ENCODE measurements around the gene PSMD12.
"Not testable (repeated sequence)": the region's sequence is repeated elsewhere in the genome, so short reads cannot be mapped to it uniquely, and the experiment has no call there.

PSMD12 gene

DNA sequence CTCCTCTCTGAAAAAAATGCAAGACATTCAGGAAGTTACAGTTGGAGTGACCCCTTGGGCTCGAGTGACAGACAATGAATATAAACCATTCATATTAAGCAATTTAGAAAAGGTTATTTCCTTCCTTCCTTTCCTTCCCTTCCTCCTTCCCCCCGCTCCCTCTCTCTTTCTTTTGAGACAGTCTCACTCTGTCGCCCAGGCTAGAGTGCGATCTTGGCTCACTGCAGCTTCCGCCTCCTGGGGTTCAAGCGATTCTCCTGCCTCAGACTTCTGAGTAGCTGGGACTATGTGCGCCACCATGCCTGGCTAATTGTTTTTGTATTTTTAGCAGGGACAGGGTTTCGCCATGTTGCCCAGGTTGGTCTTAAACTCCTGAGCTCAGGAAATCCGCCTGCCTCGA is 13.2 kb downstream of the PSMD12 start:
- no peak for DNase-seq

DNA sequence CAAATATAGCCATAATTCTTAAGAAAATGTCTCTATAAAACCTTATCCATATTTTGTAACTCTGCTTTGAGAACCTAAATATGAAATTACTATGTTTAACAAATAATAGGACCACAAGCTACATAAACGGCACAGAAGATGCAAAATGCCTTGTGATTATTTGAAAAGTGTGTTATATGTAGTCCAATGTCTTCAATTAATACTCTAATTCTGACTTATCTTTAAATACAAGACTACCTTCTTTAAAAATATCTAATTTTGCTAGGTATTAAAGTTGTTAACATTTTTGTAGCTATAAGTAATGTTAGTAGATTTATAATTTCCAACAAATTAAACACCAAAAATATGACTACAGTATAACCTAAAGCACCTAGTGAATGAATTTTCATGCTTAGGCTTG is 17.0 kb downstream of the PSMD12 start:
- no peak for DNase-seq

DNA sequence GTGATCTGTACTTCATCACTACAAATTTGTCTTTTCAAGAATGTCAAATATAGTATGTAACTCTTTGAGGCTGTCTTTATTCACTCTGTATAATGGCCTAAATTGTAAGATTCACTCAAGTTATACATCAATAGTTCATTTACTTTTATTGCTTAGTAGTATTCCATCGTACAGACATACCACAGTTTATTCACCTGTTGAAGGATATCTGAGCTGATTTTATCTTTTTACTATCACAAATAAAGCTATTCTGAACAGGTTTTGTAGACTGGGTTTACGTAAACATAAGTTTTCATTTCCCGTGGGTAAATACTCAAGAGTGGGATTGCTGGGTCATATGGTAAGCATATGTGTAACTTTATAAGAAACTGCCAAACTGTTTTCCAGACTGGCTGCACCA is 18.6 kb downstream of the PSMD12 start:
- DNase-seq, result no peak

DNA sequence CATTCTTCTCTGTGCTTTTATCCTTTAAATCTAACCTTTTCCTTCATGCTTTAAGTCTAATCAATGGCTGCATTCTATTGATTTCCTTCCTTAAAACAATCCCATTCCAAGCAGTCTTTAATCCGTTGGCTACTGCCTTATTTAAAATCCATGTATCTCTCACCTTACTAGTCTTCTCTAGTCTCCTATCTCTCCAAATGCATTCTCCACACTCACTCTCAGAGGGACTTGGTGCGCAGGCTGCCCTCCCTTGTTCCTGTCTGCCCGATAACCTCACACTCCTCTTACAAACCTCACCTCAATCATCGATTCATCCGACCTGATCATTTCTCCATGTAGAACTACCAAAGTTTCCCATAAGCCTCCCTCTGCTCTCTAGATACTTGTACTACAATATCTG is 23.1 kb downstream of the PSMD12 start:
- DNase-seq, result no peak

DNA sequence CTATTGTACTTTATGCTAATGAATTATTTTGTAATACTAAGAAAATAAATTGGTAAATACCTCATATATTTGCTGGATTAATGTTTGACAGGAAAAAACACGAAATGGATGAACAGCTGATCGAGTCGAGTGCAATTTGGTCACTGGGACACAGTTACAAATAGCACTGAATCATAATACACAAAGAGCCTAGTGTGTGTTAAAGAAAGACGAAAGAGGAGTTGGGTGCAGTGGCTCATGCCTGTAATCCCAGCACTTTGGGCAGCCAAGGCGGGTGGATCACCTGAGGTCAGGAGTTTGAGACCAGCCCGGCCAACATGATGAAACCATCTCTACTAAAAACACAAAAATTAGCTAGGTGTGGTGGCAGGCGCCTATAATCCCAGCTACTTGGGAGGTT is 28.0 kb downstream of the PSMD12 start:
- DNase-seq, result not testable (repeated sequence)

DNA sequence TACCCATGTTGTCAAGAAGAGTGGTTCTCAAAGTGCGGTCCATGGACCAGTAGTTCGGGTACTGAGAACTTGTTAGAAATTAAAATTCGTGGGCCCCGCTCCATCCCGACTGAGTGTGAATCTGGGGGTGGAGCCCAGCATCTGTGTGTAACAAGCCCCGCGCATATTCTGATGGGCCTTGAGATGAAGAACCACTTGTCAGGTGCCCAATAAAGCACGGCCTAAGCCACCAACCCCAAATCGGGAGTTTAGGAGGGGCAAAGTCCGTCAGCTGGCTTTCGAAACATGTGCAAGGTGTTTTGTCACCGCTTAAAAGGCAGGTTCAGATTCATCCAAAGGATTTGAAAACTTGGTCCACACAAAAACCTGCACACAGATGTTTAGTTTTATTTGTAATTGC is 29.5 kb downstream of the PSMD12 start:
- no peak for DNase-seq

DNA sequence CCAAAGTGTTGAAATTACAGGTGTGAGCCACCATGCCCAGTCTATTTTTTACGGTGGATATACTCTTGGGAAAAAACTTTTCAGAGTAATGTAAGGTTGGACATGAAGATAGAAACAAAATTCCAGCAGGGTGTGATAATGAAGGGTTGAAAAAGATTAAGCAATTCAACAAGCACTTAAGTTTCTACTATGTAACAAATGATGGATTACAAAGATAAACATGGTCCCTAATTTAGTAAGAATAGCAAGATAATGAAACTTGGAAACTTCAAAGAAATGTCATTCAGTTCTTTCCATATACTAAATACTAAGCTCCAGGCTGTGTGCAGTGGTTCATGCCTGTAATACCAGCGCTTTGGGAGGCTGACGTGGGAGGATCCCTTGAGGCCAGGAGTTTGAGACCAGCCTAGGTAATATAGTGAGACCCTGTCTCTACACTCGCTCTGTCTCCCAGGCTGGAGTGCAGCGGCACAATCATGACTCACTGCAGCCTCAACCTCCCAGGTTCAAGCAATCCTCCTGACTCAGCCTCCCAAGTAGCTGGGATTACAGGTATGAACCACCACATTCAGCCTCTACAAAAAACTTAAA is 31.0 kb downstream of the PSMD12 start:
- DNase-seq, result no peak

DNA sequence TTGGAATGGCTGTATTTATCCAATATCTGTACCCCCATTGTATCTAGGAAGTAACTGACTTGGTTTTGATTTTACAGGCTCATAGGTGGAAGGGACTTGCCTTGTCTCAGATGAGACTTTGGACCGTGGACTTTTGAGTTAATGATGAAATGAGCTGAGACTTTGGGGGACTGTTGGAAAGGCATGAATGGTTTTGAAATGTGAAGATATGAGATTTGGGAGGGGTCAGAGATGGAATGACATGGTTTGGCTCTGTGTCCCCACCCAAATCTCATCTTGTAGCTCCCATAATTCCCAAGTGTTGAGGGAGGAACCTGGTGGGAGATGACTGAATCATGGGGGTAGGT is 34.2 kb downstream of the PSMD12 start:
- DNase-seq, result not testable (repeated sequence)

DNA sequence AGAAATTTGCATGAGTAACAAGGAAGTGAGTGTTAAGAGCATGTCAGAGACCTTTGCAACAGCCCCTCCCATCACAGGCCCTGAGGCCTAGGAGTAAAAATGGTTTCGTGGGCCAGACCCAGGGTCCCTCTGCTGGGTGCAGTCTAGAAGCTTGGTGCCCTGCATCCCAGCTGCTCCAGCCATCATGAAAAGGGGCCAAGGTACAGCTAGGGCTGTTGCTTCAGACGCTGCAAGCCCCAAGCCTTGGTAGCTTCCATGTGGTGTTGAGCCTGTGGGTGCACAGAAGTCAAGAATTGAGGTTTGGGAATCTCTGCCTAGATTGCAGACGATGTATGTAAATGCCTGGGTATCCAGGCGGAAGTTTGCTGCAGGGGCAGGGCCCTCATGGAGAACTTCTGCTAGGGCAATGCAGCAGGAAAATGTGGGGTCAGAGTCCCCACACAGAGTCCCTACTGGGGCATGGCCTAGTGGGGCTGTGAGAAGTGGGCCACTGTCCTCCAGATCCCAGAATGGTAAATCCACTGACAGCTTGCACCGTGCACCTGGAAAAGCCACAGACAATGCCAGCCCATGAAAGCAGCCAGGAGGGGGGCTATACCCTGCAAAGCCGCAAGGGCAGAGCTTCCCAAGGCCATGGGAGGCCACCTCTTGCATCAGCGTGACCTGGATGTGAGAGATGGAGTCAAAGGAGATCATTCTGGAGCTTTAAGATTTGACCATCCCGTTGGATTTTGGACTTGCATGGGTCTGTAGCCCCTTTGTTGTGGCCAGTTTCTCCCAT is 34.8 kb downstream of the PSMD12 start:
- DNase-seq, result not testable (repeated sequence)

DNA sequence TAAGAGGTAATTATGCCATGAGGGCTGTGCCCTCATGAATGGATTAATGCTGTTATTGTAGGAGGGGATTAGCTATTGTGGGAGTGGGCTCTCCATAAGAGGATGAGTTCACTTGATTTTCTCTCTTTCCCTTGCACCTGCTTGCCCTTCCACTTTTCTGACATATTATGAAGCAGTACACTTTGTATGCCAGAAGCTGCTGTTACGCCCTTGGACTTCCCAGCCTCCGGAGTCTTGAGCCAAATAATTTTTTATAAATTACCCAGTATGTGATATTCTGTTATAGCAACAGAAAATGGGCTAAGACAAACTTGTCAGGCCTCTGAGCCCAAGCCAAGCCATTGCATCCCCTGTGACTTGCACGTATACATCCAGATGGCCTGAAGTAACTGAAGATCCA is 38.4 kb downstream of the PSMD12 start:
- DNase-seq, result no peak

DNA sequence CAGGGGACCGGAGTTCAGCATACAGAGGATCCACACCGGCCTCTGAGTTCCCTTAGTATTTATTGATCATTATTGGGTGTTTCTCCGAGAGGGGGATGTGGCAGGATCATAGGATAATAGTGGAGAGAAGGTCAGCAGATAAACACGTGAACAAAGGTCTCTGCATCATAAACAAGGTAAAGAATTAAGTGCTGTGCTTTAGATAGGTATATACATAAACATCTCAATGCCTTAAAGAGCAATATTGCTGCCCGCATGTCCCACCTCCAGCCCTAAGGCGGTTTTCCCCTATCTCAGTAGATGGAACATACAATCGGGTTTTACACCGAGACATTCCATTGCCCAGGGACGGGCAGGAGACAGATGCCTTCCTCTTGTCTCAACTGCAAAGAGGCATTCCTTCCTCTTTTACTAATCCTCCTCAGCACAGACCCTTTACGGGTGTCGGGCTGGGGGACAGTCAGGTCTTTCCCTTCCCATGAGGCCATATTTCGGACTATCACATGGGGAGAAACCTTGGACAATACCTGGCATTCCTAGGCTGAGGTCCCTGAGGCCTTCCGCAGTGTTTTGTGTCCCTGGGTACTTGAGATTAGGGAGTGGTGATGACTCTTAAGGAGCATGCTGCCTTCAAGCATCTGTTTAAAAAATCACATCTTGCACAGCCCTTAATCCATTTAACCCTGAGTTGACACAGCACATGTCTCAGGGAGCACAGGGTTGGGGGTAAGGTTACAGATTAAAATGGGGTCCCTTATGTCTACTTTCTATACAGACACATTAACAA is 39.2 kb downstream of the PSMD12 start:
- DNase-seq, result not testable (repeated sequence)

DNA sequence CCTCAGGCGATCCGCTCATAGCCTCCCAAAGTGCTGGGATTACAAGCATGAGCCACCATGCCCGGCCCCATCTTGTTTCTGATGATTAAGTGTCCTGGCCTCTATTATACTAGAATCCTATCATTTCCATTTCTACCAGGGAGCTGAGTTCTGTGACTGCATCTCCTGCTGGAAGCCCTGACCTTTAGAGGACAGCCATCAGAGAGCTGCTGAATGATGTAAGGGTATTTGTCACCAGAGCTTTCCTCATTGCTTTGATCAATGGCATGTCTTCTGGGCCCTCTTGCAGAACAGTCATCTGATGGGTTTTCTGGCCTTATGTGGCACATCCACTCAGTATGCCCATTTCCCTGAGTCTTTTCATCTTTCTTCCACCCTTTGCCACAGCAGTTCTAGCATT is 39.9 kb downstream of the PSMD12 start:
- DNase-seq, result no peak

DNA sequence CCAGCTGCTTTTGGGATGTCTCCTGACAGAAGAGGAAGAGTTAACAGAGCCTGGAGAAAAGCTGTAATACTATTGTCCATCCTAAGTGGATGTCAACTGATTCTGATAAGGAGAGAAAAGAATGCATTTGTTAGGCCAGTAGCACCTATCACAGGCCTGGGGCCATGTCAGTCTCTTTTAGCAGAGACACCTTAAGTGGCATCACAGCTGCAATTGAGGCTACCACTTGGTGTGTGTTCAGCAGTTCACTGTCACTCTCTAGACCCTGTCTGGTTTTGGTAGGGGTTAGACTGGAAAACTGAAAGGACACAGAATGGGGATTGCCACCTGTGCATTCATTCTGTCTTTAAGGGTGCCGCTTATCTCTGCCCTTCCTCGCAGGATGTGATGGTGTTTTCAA is 42.0 kb downstream of the PSMD12 start:
- no peak for DNase-seq

DNA sequence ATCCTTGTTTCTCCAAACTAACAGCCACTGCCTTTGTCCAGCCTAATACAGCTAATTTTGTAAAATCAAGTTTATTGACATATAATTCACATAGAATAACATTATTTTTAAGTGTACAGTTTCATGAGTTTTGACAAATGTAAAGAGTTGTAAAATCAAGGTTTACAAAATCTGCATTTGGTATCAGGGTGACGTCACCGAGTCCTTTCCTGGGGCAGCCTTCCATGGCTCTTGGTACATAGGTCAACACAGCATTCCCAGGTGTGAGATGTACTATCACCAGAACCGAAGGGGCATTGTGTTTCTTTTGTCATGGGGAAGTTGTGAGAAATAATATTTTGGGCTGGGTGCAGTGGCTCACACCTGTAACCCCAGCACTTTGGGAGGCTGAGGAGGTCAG is 42.9 kb downstream of the PSMD12 start:
- DNase-seq, result no peak

DNA sequence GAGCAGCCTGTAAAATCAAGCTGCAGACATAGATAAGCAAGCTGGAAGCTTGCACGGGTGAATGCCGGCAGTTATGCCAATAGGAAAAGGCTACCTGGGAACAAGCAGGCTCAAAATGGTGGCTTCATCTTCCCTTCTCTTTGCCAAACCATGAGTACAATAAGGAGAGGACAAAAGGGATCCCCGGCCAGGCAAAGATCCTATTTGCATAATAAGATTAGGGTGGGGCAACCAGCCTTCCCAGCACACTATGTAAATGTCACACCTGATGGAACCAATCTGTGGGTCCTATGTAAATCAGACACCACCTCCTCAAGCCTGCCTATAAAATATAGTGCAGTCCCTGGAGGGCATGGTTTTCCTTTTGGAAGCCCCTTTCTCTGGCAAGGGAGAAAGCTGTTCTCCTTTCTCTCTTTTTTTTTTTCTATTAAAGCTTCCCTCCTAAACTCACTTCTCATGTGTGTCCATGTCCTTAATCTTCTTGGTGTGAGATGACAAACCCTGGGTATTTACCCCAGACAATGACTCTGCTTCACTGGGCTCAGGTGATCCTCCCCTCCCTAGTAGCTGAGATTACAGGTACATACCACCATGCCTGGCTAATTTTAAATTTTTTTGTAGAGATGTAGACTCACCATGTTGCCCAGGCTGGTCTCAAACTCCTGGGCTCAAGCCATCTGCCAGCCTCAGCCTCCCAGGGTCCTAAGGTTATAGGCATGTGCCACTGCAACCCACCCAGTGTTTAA is 44.2 kb downstream of the PSMD12 start:
- no peak for DNase-seq

DNA sequence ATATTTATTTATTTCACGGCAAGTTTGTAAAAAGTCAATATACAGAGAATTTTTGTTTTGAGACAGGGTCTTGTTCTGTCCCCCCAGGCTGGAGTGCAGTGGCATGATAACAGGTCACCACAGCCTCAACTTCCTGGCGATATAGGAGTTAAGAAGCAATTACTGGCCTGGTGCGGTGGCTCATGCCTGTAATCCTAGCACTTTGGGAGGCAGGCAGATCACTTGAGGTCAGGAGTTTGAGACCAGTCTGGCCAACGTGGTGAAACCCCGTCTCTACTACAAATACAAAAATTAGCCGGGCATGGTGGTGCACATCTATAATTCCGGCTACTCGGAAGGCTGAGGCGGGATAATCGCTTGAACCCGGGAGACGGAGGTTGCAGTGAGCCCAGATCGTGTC is 44.9 kb downstream of the PSMD12 start:
- DNase-seq, result not testable (repeated sequence)

DNA sequence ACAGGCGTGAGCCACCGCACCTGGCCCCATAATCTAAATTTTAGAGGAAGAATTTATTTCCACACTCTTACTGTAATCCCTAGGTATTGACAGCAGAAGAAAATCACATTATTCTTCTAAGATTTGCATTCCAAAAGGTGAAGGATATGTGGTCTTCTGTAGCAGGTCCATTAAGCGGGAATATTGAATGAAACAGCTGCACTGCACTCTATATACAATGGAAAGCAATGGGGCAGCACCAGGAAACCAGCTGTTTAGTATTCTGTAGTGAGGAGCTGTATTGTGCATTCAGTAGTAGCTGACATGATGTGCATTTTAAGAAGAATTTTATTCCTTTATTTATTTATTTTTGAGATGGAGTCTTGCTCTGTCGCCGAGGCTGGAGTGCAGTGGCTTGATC is 49.6 kb downstream of the PSMD12 start:
- no peak for DNase-seq

DNA sequence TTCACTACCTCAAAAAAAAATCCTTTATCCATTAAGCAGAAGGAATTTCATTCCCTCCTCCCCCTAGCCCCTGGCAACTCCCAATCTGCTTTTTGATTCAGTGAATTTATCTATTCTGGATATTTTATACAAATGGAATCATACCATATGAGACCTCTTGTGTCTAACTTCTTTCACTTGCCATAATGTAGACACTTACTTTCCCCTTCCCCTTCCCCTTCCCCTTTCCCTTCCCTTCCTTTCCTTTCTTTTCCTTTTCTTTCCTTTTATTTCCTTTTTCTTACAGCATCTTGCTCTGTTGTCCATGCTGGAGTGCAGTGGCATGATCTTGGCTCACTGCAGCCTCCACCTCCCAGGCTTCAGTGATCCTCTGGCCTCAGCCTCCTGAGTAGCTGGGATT is 50.5 kb downstream of the PSMD12 start:
- no peak for DNase-seq

DNA sequence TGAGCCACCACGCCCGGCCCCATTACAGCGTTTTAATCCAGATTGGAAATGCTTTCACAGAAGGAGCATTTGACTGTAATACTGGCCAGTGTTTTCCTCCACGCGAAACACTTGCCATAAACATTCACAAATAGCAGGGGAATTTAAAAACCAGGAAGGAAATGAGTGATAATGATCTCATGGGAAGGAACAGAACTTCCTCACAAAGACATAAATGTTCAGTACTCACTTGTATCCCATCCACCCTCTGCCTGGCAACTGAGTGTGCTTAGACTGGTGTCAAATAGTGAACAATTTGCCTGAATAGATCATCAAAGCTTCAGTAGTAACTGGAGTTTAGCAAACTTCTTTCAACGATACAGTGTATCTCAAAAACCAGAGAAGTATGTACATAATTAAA is 54.1 kb downstream of the PSMD12 start:
- no peak for DNase-seq

DNA sequence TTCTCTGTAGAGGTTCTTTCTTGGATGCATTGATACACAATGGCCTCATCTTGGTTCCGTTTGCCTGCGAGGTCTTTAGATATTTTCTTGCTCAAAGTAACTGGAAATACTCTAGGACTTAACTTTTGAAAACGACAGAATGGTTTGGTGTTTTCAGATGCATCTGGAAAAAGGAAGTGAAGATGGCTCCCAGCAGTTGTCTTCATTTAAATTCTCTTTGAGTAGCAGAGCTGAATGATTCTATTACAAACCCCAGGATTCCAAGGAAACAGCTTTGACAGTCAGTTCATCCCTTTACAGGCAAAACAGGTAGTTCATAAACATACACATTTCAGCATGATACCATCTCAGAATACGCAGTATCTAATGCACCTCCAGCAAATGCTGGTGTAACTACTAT is 54.8 kb downstream of the PSMD12 start:
- DNase-seq, result no peak

DNA sequence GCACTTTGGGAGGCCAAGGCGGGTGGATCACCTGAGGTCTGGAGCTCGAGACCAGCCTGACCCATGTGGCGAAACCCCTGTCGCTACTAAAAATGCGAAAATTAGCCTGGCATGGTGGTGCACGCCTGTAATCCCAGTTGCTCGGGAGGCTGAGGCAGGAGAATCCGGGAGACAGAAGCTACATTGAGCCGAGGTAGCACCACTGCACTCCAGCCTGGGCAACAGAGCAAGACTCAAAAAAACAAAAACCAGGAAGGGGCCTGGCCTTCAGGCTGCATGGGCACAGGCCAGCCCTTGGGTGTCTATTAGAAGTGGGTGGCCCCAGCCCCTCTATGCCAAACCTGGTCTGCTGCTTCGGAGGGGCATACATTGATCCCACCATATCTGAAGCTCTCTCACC is 56.0 kb downstream of the PSMD12 start:
- no peak for DNase-seq

DNA sequence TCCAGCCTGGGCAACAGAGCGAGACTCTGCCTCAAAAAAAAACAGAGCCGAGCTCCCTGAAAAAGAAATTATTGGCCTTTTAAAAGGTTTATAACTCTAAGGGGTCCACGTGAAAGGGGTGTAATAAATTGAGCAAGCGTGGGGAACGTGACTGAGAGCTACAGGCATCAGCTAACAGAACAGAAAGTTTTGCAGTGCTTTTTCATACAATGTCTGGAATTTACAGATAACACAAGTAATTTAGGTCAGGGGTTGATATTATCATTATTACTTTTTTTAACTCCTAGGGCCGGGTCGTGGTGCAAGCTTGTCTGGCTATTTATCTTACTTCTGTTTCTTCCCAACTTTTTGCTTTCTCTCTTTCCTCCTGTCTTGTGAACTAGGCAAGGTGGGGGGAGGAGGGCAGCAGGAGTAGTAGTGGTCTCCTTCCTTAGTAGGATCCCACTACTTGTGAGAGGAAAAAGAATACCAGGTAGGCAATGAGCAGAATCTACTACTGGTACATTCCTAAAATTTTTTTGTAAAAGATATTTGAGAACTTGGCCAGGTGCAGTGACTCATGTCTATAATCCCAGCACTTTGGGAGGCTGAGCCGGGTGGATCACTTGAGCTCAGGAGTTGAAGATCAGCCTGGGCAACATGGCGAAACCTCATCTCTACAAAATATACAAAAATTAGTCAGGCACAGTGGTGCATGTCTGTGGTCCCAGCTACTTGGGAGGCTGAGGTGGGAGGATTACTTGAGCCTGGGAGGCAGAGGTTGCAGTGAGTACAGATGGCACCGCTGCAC is 60.7 kb downstream of the PSMD12 start:
- DNase-seq, result not testable (repeated sequence)
